Epithelial cell of proximal tubule (primary cell): Measurements from ENCODE around the gene SLC44A1. TPM values are rescaled to one million over a fixed set of nuclear protein-coding genes. Genes with fewer than 3 reads are reported as not detected.
"Not testable (repeated sequence)": the region's sequence is repeated elsewhere in the genome, so short reads cannot be mapped to it uniquely, and the experiment has no call there.

ENCODE experiments used
- DNase-seq: peaks from one replicate; pipeline ENCODE4 v3.0.0-alpha.2; 2011; ENCODE audit warnings: low read depth
- H3K4me3 ChIP-seq: 2 replicates; pipeline ENCODE4 v1.5.1; 2011; ENCODE audit warnings: low read depth, mild to moderate bottlenecking, low read length
- total RNA-seq: library from RNA; depleted of rRNA; stranded (reverse); fragments of >200 nt; gene quantifications from 2 replicates; pipeline ENCODE4 v1.2.3, GENCODE V29; 2015
- TF ChIP-seq, protein P1 (sequence below): conservative IDR thresholded peaks from 2 replicates; pipeline ENCODE4 v1.5.1; 2012; ENCODE audit warnings: low read depth, mild to moderate bottlenecking, low read length

SLC44A1 gene
- total RNA-seq, 1 donor from 2014 or later: 21.2 TPM

DNA sequence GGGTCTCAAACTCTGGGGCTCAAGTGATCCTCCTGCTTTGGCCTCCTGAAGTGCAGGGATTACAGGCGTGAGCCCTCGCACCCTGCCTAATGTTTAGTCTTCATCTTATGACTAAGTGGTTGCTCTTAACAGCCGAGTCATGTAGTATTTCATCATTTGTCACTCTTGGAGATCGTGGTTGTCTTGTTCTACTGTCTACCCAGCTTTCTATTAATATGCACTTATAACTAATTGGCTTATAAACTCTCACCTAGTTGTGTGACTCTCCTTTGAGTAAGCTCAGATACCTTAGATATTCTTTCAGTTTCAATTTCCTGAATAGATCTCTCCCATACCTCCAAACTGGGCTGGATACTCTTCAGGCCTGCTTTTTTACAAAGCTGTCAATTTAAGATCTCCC, 19.9 kb downstream of the SLC44A1 start:
- DNase-seq: no peak
- TF ChIP-seq, protein P1, sequence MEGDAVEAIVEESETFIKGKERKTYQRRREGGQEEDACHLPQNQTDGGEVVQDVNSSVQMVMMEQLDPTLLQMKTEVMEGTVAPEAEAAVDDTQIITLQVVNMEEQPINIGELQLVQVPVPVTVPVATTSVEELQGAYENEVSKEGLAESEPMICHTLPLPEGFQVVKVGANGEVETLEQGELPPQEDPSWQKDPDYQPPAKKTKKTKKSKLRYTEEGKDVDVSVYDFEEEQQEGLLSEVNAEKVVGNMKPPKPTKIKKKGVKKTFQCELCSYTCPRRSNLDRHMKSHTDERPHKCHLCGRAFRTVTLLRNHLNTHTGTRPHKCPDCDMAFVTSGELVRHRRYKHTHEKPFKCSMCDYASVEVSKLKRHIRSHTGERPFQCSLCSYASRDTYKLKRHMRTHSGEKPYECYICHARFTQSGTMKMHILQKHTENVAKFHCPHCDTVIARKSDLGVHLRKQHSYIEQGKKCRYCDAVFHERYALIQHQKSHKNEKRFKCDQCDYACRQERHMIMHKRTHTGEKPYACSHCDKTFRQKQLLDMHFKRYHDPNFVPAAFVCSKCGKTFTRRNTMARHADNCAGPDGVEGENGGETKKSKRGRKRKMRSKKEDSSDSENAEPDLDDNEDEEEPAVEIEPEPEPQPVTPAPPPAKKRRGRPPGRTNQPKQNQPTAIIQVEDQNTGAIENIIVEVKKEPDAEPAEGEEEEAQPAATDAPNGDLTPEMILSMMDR: no peak
- no peak overlapping the region for H3K4me3 ChIP-seq

DNA sequence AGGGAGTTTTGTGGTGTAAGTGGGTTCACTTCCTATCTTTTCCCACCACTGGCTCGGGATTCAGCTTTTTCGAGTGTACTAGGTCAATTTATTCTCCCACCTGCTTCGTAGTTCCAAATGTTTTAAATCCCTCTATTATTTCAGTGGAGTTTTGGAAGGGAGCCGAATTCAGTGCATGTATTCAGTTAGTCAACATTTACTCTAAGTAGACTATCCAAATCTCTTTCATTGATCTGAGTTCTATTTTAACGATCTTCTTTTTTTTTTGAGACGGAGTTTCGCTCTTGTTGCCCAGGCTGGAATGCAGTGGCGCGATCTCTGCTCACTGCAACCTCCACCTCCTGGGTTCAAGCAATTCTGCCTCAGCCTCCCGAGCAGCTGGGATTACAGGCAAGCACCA, 23.8 kb downstream of the SLC44A1 start:
- not testable (repeated sequence) for H3K4me3 ChIP-seq, DNase-seq

DNA sequence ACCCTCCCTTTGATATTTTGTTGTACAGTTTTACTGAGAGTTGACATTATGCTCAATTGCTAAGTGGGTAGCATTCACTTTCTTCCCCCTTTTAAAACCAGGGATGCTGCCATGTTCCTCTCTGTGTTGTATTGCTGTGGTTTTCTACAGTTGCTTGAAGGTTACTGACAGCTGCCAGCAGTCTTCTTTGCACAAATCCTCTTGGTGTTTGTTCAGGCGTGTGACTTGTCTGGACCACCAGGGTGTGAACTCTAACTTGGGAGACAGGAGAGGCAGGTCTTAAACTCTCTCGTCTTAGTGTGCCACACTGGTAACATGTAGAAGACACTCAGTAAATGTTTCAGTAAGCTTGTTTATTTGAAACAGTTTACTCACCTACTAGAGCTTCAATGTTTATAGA, 25.1 kb downstream of the SLC44A1 start:
- no peak for DNase-seq
- TF ChIP-seq, protein P1: no peak
- H3K4me3 ChIP-seq: no peak overlapping the region

DNA sequence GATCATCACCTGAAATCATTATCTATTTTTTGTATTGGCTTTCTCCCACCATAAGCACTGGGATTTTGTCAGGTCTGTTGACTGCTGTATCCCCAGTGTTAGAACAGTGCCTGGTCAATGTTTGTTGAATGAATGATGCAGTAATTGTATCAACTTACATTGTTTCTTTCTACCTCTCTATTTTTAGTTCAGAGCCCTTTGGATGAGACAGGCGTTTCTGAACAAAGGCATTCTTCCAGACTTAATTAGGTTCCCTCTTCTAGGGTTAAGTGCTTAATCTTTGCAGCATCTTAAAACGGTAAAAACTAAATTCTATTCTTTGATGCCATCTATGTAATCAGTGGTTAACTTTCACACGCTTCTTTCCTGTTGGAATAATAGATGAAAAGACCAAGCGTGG, 26.3 kb downstream of the SLC44A1 start:
- no peak overlapping the region for H3K4me3 ChIP-seq
- DNase-seq: no peak
- TF ChIP-seq, protein P1: no peak

DNA sequence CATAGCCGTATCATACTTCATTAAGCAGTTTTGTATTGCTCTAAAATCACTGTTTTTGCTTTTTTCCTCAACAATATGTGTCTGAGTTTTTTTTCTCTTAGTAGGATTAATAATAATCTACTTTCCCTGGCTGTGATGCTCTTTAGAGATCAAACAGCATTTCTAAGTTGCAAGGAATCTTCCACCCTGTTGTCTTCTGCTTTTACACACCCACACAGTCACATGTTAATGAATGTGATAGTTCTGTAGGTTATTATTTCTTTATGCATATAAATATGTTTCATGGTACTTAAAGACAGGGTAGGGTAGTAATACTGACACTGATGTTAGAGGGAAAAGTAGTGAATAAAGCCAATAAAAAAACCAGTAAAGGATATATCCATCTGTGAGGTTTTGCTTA, 29.3 kb downstream of the SLC44A1 start:
- no peak overlapping the region for H3K4me3 ChIP-seq
- DNase-seq: no peak
- TF ChIP-seq, protein P1: no peak

DNA sequence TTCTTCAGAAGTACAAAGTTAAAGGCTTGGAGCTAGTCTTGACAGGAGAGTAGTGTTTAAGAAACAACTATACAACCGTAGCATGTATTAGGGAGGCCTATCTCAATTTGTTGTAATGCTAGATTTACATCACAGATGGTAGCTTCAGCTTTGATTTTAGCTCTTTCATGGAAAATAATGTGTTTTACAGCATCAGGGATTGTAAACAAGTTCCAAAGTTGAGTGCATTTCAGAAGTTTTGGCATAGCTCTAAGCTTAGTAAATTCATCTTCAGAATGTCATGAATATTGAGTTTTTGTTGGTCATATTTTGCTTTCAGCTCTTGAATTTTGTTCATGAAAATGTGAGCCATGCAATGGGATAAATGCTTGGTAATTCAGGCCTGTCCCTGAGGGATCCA, 30.7 kb downstream of the SLC44A1 start:
- no peak overlapping the region for H3K4me3 ChIP-seq
- TF ChIP-seq, protein P1: no peak
- DNase-seq: no peak

DNA sequence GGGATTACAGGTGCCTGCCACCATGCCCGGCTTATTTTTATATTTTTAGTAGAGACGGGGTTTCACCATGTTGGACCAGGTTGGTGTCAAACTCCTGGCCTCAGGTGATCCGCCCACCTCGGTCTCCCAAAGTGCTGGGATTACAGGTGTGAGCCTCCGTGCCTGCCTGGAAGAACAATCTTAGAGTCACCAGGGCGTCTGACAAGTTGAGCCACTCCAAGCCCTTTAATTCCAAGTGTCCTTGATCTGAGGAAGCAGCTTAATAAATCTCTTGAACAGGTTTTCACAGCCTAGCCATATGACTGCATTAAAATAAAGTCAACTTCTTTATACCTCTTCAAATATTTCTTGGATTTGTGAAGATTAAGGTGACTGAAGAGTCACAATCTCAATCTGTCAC, 31.5 kb downstream of the SLC44A1 start:
- no peak overlapping the region for H3K4me3 ChIP-seq
- DNase-seq: no peak
- TF ChIP-seq, protein P1: no peak

DNA sequence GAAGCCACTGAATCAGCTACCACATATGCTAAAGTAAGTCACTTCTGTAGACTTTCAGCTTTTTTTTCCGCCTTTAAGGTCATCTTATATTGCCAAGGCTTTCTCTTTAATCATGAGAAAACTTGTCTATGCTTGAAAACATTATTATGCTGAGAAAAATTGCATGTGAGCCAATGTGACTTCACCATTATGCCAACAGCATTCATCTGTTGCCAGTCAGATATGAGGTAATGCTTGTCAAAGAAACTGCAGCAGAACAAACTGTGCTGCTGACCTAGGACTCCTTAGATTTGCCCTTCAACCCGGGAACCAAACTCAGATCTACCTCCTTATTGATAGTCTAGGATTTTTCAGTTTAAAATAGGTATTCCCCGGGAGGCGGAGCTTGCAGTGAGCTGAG, 34.3 kb downstream of the SLC44A1 start:
- DNase-seq: no peak
- TF ChIP-seq, protein P1: no peak
- no peak overlapping the region for H3K4me3 ChIP-seq
